Thoracic aorta (tissue), 2 donors: Measurements from ENCODE around the gene CLDND2. TPM values are rescaled to one million over a fixed set of nuclear protein-coding genes. Genes with fewer than 3 reads are reported as not detected.

Experiments
- ATAC-seq: fragments of 150-250 bp; one replicate; pipeline ENCODE4 v1.8.0; 2017; ENCODE audit warnings: low read depth; ENCODE audit not compliant: insufficient number of reproducible peaks, low FRiP score
- DNase-seq: peaks from one replicate; pipeline ENCODE4 v3.0.0-alpha.2; 2020; ENCODE audit warnings: low spot score
- H3K27ac ChIP-seq, 2 donors: fragments of 200-600 bp; sonication (generic); 1 replicate in 1 of 2; 2 replicates in 1 of 2; pipeline ENCODE4 v1.5.1; 2016; ENCODE audit warnings: mild to moderate bottlenecking in 2 of 2, moderate library complexity in 2 of 2
- H3K27me3 ChIP-seq: fragments of 200-600 bp; sonication (generic); replicated peaks from 2 replicates; pipeline ENCODE4 v1.6.0; 2016; ENCODE audit warnings: mild to moderate bottlenecking; ENCODE audit not compliant: insufficient read depth
- H3K36me3 ChIP-seq: fragments of 200-600 bp; sonication (generic); one replicate; pipeline ENCODE4 v1.5.1; 2016
- H3K4me1 ChIP-seq, 2 donors: fragments of 200-600 bp; sonication (generic); 1 replicate in 1 of 2; 2 replicates in 1 of 2; pipeline versions ENCODE4 v1.5.1 to v1.6.0; 2016; ENCODE audit warnings: low read depth in 2 of 2, mild to moderate bottlenecking in 1 of 2; ENCODE audit not compliant: control insufficient read depth in 1 of 2
- H3K4me3 ChIP-seq: fragments of 200-600 bp; sonication (generic); 2 replicates; pipeline ENCODE4 v1.5.1; 2016; ENCODE audit warnings: mild to moderate bottlenecking
- H3K9me3 ChIP-seq: fragments of 200-600 bp; sonication (generic); 2 replicates; pipeline ENCODE4 v1.5.1; 2016
- CTCF ChIP-seq: fragments of 200-600 bp; sonication (generic); IDR thresholded peaks from one replicate; pipeline ENCODE4 v1.5.1; 2019; ENCODE audit warnings: antibody characterized with exemption
- total RNA-seq, 2 donors: library from RNA; depleted of rRNA; stranded (reverse); fragments of >200 nt; gene quantifications; one replicate each; pipeline versions ENCODE4 v1.1.0 to v1.2.3, GENCODE V29; 2016

Gene CLDND2
- total RNA-seq, 2 donors from 2014 or later = not detected

GRCh38 chr19:51323481-51324166 lies 45.2 kb downstream of the CLDND2 start:
- DNase-seq = no peak
- ATAC-seq = no peak
- H3K9me3 ChIP-seq = no peaks in the 10 kb centered on the region
- no peak overlapping the region for H3K27ac ChIP-seq
- H3K36me3 ChIP-seq = no peaks in the 10 kb centered on the region
- no peaks in the 10 kb centered on the region for H3K4me1 ChIP-seq
- no peak overlapping the region for H3K4me3 ChIP-seq
- no peak for TF ChIP-seq CTCF
- H3K27me3 ChIP-seq = no peaks in the 10 kb centered on the region

- DNase-seq = no peak
- H3K27ac ChIP-seq = no peak overlapping the region
- no peaks in the 10 kb centered on the region for H3K4me1 ChIP-seq
- no peaks in the 10 kb centered on the region for H3K36me3 ChIP-seq
- no peak for ATAC-seq
- no peaks in the 10 kb centered on the region for H3K9me3 ChIP-seq
- H3K27me3 ChIP-seq = no peaks in the 10 kb centered on the region
- no peak for TF ChIP-seq CTCF
- no peak overlapping the region for H3K4me3 ChIP-seq
Measured at GRCh38 chr19:51321799-51322198, 47.0 kb downstream of the CLDND2 start.

GRCh38 chr19:51320280-51320657 lies 48.5 kb downstream of the CLDND2 start:
- H3K9me3 ChIP-seq = no peaks in the 10 kb centered on the region
- no peaks in the 10 kb centered on the region for H3K27me3 ChIP-seq
- no peaks in the 10 kb centered on the region for H3K36me3 ChIP-seq
- no peak for ATAC-seq
- DNase-seq = no peak
- no peak overlapping the region for H3K4me3 ChIP-seq
- H3K4me1 ChIP-seq = no peaks in the 10 kb centered on the region
- H3K27ac ChIP-seq = no peak overlapping the region
- no peak for TF ChIP-seq CTCF

GRCh38 chr19:51319649-51320279 lies 49.0 kb downstream of the CLDND2 start:
- no peak overlapping the region for H3K27ac ChIP-seq
- no peak overlapping the region for H3K4me3 ChIP-seq
- no peaks in the 10 kb centered on the region for H3K9me3 ChIP-seq
- no peaks in the 10 kb centered on the region for H3K27me3 ChIP-seq
- no peaks in the 10 kb centered on the region for H3K36me3 ChIP-seq
- H3K4me1 ChIP-seq = no peaks in the 10 kb centered on the region
- ATAC-seq = no peak
- no peak for DNase-seq
- TF ChIP-seq CTCF = no peak

GRCh38 chr19:51318687-51319648 lies 49.8 kb downstream of the CLDND2 start:
- H3K9me3 ChIP-seq = no peaks in the 10 kb centered on the region
- H3K36me3 ChIP-seq = no peaks in the 10 kb centered on the region
- ATAC-seq (no peak), DNase-seq (no peak)
- no peaks in the 10 kb centered on the region for H3K27me3 ChIP-seq
- no peak overlapping the region for H3K27ac ChIP-seq
- H3K4me1 ChIP-seq = no peaks in the 10 kb centered on the region
- no peak for TF ChIP-seq CTCF
- no peak overlapping the region for H3K4me3 ChIP-seq
